Stomach (tissue), 4 donors: ENCODE measurements around the gene NR4A3.

Source experiments
- POLR2A ChIP-seq, 4 donors: fragments of 450-650 bp; IDR thresholded peaks; one replicate each; pipeline ENCODE4 v1.6.1; 2016; ENCODE audit warnings: antibody characterized with exemption in 4 of 4, control low read depth in 2 of 4, mild to moderate bottlenecking in 1 of 4, moderate library complexity in 1 of 4
- TF ChIP-seq, protein P1 (sequence below), 7 experiments: fragments of 450-650 bp in 4 of 7; fragments of 200-600 bp in 3 of 7; sonication (generic) in 3 of 7; IDR thresholded peaks; one replicate each; pipeline ENCODE4 v1.5.1; 2016 to 2019; ENCODE audit warnings: antibody characterized with exemption in 7 of 7, control low read depth in 2 of 7, mild to moderate bottlenecking in 1 of 7

DNA sequence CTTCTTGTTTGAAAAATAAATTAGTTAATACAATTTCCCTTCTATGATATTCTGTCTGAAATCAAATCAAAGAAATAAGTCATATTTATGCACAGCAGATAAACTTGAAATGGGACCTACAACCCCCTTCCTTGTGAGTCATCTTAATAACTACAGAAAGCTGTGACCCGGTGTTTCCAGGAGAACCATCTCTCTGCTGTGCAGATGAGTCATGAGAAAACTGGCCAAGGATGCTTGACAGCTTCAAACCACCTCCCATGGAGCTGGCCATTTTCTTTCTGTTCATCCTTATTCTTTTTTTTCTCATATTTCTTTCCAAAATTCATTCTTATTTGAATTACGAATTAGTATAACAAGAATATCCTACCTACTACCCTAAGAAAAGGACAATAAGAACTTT, 43.4 kb upstream of the NR4A3 start:
- TF ChIP-seq, protein P1, sequence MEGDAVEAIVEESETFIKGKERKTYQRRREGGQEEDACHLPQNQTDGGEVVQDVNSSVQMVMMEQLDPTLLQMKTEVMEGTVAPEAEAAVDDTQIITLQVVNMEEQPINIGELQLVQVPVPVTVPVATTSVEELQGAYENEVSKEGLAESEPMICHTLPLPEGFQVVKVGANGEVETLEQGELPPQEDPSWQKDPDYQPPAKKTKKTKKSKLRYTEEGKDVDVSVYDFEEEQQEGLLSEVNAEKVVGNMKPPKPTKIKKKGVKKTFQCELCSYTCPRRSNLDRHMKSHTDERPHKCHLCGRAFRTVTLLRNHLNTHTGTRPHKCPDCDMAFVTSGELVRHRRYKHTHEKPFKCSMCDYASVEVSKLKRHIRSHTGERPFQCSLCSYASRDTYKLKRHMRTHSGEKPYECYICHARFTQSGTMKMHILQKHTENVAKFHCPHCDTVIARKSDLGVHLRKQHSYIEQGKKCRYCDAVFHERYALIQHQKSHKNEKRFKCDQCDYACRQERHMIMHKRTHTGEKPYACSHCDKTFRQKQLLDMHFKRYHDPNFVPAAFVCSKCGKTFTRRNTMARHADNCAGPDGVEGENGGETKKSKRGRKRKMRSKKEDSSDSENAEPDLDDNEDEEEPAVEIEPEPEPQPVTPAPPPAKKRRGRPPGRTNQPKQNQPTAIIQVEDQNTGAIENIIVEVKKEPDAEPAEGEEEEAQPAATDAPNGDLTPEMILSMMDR (IDR thresholded peaks at IDR 0.05) = no peak
- no peak for TF ChIP-seq POLR2A (IDR thresholded peaks at IDR 0.05)
